NB4 (cell line): ENCODE data around the gene TEDC2.

Source experiments
- MYC ChIP-seq: IDR thresholded peaks from 2 replicates; pipeline ENCODE4 v1.6.1; 2011; ENCODE audit warnings: low read depth, low read length
- POLR2A ChIP-seq: IDR thresholded peaks from 2 replicates; pipeline ENCODE4 v1.6.1; 2011; ENCODE audit warnings: mild to moderate bottlenecking; ENCODE audit not compliant: insufficient read length; ENCODE audit errors: extremely low read depth
- TF ChIP-seq, protein P1 (sequence below): IDR thresholded peaks from one replicate; pipeline ENCODE4 v1.5.1; 2012; ENCODE audit warnings: low read depth, low read length
- TF ChIP-seq, protein P2 (sequence below): IDR thresholded peaks from 2 replicates; pipeline ENCODE4 v1.6.1; 2011; ENCODE audit warnings: low read depth, low read length

DNA sequence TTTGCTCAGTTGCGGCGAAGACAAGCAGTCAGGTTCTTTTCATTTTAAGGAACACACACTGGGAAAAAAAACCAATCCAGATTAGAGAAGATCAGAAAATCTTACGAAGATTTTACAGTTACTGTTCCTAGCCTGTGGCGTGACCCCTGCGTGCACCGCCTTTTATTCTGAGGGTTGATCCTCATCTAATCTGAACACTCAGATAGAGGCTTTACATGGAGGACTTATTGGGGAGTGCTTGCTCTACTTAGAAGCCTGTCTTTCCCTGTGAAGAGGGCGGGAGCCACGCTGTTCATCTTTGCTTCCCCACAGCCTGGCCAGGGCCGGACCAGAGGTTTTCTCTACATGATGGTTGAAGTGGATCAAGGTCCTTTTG, 16.4 kb downstream of the TEDC2 start:
- TF ChIP-seq POLR2A (no peak), MYC (no peak)
- TF ChIP-seq, protein P1, sequence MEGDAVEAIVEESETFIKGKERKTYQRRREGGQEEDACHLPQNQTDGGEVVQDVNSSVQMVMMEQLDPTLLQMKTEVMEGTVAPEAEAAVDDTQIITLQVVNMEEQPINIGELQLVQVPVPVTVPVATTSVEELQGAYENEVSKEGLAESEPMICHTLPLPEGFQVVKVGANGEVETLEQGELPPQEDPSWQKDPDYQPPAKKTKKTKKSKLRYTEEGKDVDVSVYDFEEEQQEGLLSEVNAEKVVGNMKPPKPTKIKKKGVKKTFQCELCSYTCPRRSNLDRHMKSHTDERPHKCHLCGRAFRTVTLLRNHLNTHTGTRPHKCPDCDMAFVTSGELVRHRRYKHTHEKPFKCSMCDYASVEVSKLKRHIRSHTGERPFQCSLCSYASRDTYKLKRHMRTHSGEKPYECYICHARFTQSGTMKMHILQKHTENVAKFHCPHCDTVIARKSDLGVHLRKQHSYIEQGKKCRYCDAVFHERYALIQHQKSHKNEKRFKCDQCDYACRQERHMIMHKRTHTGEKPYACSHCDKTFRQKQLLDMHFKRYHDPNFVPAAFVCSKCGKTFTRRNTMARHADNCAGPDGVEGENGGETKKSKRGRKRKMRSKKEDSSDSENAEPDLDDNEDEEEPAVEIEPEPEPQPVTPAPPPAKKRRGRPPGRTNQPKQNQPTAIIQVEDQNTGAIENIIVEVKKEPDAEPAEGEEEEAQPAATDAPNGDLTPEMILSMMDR = no peak
- TF ChIP-seq, protein P2, sequence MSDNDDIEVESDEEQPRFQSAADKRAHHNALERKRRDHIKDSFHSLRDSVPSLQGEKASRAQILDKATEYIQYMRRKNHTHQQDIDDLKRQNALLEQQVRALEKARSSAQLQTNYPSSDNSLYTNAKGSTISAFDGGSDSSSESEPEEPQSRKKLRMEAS = no peak
